Measurements from ENCODE around the gene UTS2B. TPM values are rescaled to one million over a fixed set of nuclear protein-coding genes. Genes with fewer than 3 reads are reported as not detected.

The UTS2B gene
- total and polyA plus RNA-seq, 2 of the 13 experiments (the other 11 are each of a cell fraction or from before 2014, with no cell fraction given), result 0.03 to 0.46 TPM

GRCh38 chr3:191329654-191330529 lies at the start of gene UTS2B (continued):
- TF ChIP-seq SIX4 (CRISPR knock-in tag; IDR thresholded peaks at IDR 0.05) (peak; percentile 67; the same call in 1 of the 2 replicates), CREB1 (IDR thresholded peaks at IDR 0.05) (no peak), CREB1 (CRISPR knock-in tag; IDR thresholded peaks at IDR 0.05) (no peak), ZNF580 (CRISPR knock-in tag; IDR thresholded peaks at IDR 0.05; ENCODE audit: borderline replicate concordance, low read depth) (no peak), SAP130 (CRISPR knock-in tag; IDR thresholded peaks at IDR 0.05; ENCODE audit: low read depth) (0 out of 2 replicates have a peak, but pooled peaks have one; percentile 14), ZBTB3 (CRISPR knock-in tag; IDR thresholded peaks at IDR 0.05; ENCODE audit: borderline replicate concordance, low read depth) (no peak), SSRP1 (CRISPR knock-in tag; IDR thresholded peaks at IDR 0.05) (no peak), ZFP82 (CRISPR knock-in tag; IDR thresholded peaks at IDR 0.05; ENCODE audit: borderline replicate concordance) (0 out of 2 replicates have a peak, but pooled peaks have one; percentile 5), MATR3 (CRISPR knock-in tag; IDR thresholded peaks at IDR 0.05) (no peak), GFI1 (CRISPR knock-in tag; IDR thresholded peaks at IDR 0.05; ENCODE audit: borderline replicate concordance) (no peak), GZF1 (CRISPR knock-in tag; IDR thresholded peaks at IDR 0.05) (no peak), HNRNPLL (IDR thresholded peaks at IDR 0.05; ENCODE audit: low read depth, low read length, poor library complexity, severe bottlenecking) (peak; percentile 73), PATZ1 (CRISPR knock-in tag; IDR thresholded peaks at IDR 0.05) (peak; percentile 37; the same call in 1 of the 2 replicates), RFX3 (CRISPR knock-in tag; IDR thresholded peaks at IDR 0.05) (no peak), ZBTB44 (CRISPR knock-in tag; IDR thresholded peaks at IDR 0.05) (no peak), HNF1B (CRISPR knock-in tag; IDR thresholded peaks at IDR 0.05) (no peak), GABPB1 (CRISPR knock-in tag; IDR thresholded peaks at IDR 0.05) (no peak), CTCF (CRISPR knock-in tag; IDR thresholded peaks at IDR 0.05) (no peak), ZEB1 (IDR thresholded peaks at IDR 0.05; ENCODE audit: insufficient replicate concordance, low read depth) (no peak), ZNF12 (CRISPR knock-in tag; IDR thresholded peaks at IDR 0.05) (peak; percentile 83), SYNCRIP (IDR thresholded peaks at IDR 0.05; ENCODE audit: insufficient read depth, low read depth, low read length) (no peak), KDM5A (IDR thresholded peaks at IDR 0.05; ENCODE audit: borderline replicate concordance, low read length) (peak; percentile 13; the same call in 1 of the 2 replicates), NFE2L1 (CRISPR knock-in tag; IDR thresholded peaks at IDR 0.05; ENCODE audit: borderline replicate concordance) (no peak)
